Measurements from ENCODE around the gene TOX2. TPM values are rescaled to one million over a fixed set of nuclear protein-coding genes. Genes with fewer than 3 reads are reported as not detected.
A peak's percentile ranks its signal among the peaks of the same experiment; 100 is the strongest.

Gene TOX2
- total RNA-seq, 1 donor: 1.1 TPM

- H3K9me3 ChIP-seq (ENCODE audit: low read depth, low read length): no peaks in the 10 kb centered on the region
- H3K4me3 ChIP-seq (ENCODE audit: insufficient read depth, low read length): no peak overlapping the region
- no peak overlapping the region for H2AFZ ChIP-seq (ENCODE audit: low read length)
- H3K36me3 ChIP-seq (ENCODE audit: insufficient read depth, low read length): no peaks in the 10 kb centered on the region
- H3K27me3 ChIP-seq (ENCODE audit: insufficient read depth, low read length): peaks cover 15% of the 10 kb centered on the region
- DNase-seq (ENCODE audit: insufficient read length, low spot score, missing footprints): no peak
- H3K4me1 ChIP-seq (ENCODE audit: insufficient read depth, low read length): no peaks in the 10 kb centered on the region
- H3K79me2 ChIP-seq (ENCODE audit: insufficient read depth, low read length): no peaks in the 10 kb centered on the region
- H4K20me1 ChIP-seq (ENCODE audit: insufficient read depth, low read length): no peaks in the 10 kb centered on the region
- TF ChIP-seq, protein P1, sequence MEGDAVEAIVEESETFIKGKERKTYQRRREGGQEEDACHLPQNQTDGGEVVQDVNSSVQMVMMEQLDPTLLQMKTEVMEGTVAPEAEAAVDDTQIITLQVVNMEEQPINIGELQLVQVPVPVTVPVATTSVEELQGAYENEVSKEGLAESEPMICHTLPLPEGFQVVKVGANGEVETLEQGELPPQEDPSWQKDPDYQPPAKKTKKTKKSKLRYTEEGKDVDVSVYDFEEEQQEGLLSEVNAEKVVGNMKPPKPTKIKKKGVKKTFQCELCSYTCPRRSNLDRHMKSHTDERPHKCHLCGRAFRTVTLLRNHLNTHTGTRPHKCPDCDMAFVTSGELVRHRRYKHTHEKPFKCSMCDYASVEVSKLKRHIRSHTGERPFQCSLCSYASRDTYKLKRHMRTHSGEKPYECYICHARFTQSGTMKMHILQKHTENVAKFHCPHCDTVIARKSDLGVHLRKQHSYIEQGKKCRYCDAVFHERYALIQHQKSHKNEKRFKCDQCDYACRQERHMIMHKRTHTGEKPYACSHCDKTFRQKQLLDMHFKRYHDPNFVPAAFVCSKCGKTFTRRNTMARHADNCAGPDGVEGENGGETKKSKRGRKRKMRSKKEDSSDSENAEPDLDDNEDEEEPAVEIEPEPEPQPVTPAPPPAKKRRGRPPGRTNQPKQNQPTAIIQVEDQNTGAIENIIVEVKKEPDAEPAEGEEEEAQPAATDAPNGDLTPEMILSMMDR (IDR thresholded peaks at IDR 0.05; ENCODE audit: extremely low read depth, low read depth, low read length): no peak
- H3K27ac ChIP-seq (ENCODE audit: low read depth, low read length): no peak overlapping the region
- H3K4me2 ChIP-seq (ENCODE audit: insufficient read depth, low read length): no peak overlapping the region
Observed at GRCh38 chr20:44067650-44068081, 153.0 kb downstream of the TOX2 start.

DNA sequence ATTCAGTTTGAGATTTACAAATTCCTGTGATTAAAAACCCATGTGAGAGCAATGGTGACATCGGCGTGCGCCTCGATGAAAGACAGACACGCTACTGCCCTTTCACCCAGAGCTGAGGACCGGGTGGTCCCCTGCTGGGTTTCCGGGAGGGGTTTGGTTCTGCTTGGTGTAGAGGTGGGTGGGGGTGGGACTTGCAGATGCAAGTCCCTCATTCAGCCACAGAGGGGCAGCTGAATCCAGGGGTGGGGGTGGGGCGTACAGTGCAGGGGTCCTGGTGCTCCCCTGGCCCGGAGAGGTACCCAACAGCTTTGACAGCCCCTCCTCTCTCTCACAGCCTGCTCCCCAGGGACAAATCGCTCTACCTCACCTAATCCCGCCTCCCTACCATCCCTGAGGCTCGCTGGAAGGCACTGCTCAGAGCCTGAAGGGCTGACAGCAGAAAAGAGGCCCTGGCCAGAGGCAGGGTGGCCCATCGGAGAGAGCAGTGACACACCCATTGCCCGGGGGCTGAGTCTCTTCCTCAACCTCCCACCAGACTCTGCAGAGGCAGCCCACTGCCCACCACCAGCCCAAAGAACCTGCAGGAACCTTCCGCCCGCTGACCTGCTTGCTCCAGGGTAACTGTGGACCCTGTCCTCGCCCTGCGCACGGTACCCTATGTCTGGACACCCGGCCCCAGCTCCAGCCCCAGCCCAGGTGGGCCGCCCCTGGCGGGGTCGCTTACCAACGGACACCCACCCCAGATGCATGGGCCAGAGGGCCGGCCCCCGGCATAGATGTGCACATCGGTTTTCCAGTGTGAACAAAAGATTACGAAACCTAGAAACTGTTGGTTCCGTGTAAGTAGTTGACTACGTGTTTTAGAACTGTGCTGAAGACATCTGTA lies 153.9 kb downstream of the TOX2 start:
- Histone ChIP-seq H3K79me2 (ENCODE audit: insufficient read depth, low read length) (no peaks in the 10 kb centered on the region), H3K4me2 (ENCODE audit: insufficient read depth, low read length) (no peak overlapping the region), H3K27ac (ENCODE audit: low read depth, low read length) (no peak overlapping the region), H3K27me3 (ENCODE audit: insufficient read depth, low read length) (peaks cover 22% of the 10 kb centered on the region), H2AFZ (ENCODE audit: low read length) (no peak overlapping the region), H3K9me3 (ENCODE audit: low read depth, low read length) (no peaks in the 10 kb centered on the region), H3K4me1 (ENCODE audit: insufficient read depth, low read length) (no peaks in the 10 kb centered on the region), H3K4me3 (ENCODE audit: insufficient read depth, low read length) (no peak overlapping the region), H3K36me3 (ENCODE audit: insufficient read depth, low read length) (no peaks in the 10 kb centered on the region), H4K20me1 (ENCODE audit: insufficient read depth, low read length) (no peaks in the 10 kb centered on the region)
- DNase-seq (ENCODE audit: insufficient read length, low spot score, missing footprints): peak; percentile 81
- TF ChIP-seq, protein P1 (IDR thresholded peaks at IDR 0.05; ENCODE audit: extremely low read depth, low read depth, low read length): no peak

DNA sequence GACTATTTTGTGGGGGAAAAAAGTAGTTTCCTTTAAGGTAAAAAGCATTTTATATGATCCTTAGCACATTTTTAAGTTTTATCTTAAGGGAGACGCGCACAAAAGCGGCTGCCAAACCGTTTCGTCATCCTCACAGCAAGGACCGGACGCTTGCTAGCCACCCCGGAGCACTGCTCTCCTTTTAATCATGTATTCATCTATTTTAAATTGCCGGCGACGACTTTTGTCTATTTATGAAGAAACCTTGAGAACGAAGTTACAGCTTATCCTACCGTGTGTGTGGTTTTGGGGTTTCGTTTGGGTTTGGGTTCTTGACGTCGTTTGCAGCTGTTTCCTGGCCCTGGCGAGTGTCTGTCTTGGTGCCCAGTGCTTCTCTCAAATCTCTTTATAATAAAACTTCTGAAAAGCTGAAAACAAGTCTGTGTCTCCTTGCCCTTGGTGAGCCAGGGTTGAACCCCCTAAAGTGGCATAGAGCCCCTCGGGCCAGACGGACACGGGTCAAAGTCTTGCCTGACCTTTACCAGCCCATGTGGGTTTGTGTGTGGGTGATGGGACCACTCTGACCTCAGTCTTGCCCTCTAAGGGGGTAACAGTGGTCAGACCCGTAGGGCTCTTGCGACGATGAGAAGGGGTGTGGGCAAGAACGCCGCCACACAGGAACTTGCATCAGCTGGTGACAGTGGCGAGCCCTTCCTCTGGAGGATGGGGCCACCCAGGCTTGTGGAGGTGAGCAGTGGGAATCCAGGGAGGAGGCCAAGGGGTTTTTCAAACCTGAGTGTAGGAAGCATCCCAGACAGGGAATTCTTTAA lies 154.8 kb downstream of the TOX2 start:
- Histone ChIP-seq H4K20me1 (ENCODE audit: insufficient read depth, low read length) (no peaks in the 10 kb centered on the region), H2AFZ (ENCODE audit: low read length) (no peak overlapping the region), H3K36me3 (ENCODE audit: insufficient read depth, low read length) (no peaks in the 10 kb centered on the region), H3K27me3 (ENCODE audit: insufficient read depth, low read length) (peaks cover 22% of the 10 kb centered on the region), H3K9me3 (ENCODE audit: low read depth, low read length) (no peaks in the 10 kb centered on the region), H3K4me1 (ENCODE audit: insufficient read depth, low read length) (peaks cover 2% of the 10 kb centered on the region), H3K4me2 (ENCODE audit: insufficient read depth, low read length) (no peak overlapping the region), H3K27ac (ENCODE audit: low read depth, low read length) (no peak overlapping the region), H3K4me3 (ENCODE audit: insufficient read depth, low read length) (no peak overlapping the region), H3K79me2 (ENCODE audit: insufficient read depth, low read length) (no peaks in the 10 kb centered on the region)
- TF ChIP-seq, protein P1 (IDR thresholded peaks at IDR 0.05; ENCODE audit: extremely low read depth, low read depth, low read length): no peak
- DNase-seq (ENCODE audit: insufficient read length, low spot score, missing footprints): peak; percentile 66
